Erythroblast (primary cell): ENCODE measurements around the gene WDR44.

Experiments used
- GATA1 ChIP-seq: IDR thresholded peaks from 2 replicates; pipeline ENCODE4 v1.6.1; 2011; ENCODE audit warnings: low read depth, mild to moderate bottlenecking, control low read depth, low read length, moderate library complexity
- POLR2A ChIP-seq: IDR thresholded peaks from 2 replicates; pipeline ENCODE4 v1.6.1; 2011; ENCODE audit warnings: mild to moderate bottlenecking, low read length

GRCh38 chrX:118355225-118355920 lies 9.5 kb downstream of the WDR44 start:
- TF ChIP-seq POLR2A (no peak), GATA1 (no peak)
